Fibroblast of mammary gland (primary cell): ENCODE data around the gene TMEM214.

Source experiments
- DNase-seq: peaks from one replicate; pipeline ENCODE4 v3.0.0-alpha.2; 2010; ENCODE audit warnings: low read depth
- H3K4me3 ChIP-seq: 2 replicates; pipeline ENCODE4 v1.5.1; 2011; ENCODE audit warnings: low read depth, mild to moderate bottlenecking, low read length, moderate library complexity; ENCODE audit not compliant: control insufficient read depth
- TF ChIP-seq, protein P1 (sequence below): conservative IDR thresholded peaks from 2 replicates; pipeline ENCODE4 v1.5.1; 2011; ENCODE audit warnings: low read depth, low read length, inconsistent platforms; ENCODE audit not compliant: control insufficient read depth, insufficient read depth

Gene TMEM214

DNA sequence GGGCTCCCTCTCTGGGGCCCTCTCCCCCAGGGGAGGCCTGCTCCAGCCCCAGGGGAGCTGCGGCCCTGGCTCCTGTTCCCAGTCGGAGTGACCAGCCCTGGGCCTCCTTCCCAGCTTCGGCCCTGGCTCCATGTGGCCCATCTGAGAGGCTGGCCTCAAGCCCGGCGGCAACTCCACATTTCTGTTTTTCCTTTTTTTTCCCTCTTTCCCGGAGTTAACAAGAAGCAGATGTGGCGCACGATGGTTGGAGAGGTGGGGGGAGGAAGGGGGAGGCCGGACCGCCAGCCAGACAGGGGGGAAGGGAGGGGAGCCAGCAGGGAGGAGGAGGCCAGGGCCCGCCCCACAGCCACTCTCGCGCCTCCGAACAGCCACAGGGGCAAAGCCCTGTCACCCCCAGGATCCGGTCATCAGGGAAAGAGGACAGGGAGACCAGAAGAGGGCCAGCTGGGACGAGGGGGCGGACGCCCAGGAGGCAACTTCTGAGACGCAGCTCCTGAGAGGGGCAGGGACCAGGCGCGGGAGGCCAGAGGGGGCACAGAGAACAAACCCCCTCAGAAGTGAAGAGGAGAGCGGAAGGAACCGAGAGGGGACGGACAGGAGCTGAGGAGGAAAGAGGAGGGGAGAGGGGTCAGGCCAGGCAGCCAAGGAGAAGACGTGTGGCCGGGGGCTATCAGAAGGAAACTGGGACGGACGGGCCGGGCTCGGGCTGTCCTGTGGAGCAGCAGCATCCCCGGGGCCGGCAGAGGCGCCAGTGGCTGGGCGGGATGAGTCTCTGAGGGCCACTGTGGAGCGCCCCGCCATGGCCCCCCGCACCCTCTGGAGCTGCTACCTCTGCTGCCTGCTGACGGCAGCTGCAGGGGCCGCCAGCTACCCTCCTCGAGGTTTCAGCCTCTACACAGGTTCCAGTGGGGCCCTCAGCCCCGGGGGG lies 45.8 kb downstream of the TMEM214 start, which contains the start of gene EMILIN1:
Gene EMILIN1, plus strand, starts transcription at position 349 of the 928 bp plus-strand sequence. Its CDS starts 451 bp downstream, at position 800.
- H3K4me3 ChIP-seq: peak within 1 kb of the TSS; percentile 85
- DNase-seq: peak; percentile 96
- TF ChIP-seq, protein P1, sequence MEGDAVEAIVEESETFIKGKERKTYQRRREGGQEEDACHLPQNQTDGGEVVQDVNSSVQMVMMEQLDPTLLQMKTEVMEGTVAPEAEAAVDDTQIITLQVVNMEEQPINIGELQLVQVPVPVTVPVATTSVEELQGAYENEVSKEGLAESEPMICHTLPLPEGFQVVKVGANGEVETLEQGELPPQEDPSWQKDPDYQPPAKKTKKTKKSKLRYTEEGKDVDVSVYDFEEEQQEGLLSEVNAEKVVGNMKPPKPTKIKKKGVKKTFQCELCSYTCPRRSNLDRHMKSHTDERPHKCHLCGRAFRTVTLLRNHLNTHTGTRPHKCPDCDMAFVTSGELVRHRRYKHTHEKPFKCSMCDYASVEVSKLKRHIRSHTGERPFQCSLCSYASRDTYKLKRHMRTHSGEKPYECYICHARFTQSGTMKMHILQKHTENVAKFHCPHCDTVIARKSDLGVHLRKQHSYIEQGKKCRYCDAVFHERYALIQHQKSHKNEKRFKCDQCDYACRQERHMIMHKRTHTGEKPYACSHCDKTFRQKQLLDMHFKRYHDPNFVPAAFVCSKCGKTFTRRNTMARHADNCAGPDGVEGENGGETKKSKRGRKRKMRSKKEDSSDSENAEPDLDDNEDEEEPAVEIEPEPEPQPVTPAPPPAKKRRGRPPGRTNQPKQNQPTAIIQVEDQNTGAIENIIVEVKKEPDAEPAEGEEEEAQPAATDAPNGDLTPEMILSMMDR: no peak

GRCh38 chr2:27079233-27080139 lies 46.7 kb downstream of the TMEM214 start:
- TF ChIP-seq, protein P1: no peak
- peak; percentile 51 for DNase-seq
- H3K4me3 ChIP-seq: peak overlapping the region; percentile 85

- no peak for DNase-seq
- TF ChIP-seq, protein P1: no peak
- H3K4me3 ChIP-seq: peak overlapping the region; percentile 85
These were observed 47.3 kb downstream of the TMEM214 start for GRCh38 chr2:27080140-27080469.

GRCh38 chr2:27080603-27080936 lies 47.8 kb downstream of the TMEM214 start:
- TF ChIP-seq, protein P1: no peak
- no peak for DNase-seq
- H3K4me3 ChIP-seq: peak overlapping the region; percentile 85

DNA sequence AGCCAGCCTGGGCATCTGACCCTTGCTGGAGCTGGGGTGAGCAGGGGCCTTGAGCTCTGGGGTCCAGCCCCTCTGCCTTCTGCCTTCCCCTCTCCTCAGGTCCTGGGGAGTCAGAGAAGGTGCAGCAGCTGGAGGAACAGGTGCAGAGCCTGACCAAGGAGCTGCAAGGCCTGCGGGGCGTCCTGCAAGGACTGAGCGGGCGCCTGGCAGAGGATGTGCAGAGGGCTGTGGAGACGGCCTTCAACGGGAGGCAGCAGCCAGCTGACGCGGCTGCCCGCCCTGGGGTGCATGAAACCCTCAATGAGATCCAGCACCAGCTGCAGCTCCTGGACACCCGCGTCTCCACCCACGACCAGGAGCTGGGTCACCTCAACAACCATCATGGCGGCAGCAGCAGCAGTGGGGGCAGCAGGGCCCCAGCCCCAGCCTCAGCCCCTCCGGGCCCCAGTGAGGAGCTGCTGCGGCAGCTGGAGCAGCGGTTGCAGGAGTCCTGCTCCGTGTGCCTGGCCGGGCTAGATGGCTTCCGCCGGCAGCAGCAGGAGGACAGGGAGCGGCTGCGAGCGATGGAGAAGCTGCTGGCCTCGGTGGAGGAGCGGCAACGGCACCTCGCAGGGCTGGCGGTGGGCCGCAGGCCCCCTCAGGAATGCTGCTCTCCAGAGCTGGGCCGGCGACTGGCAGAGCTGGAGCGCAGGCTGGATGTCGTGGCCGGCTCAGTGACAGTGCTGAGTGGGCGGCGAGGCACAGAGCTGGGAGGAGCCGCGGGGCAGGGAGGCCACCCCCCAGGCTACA lies 49.4 kb downstream of the TMEM214 start:
- TF ChIP-seq, protein P1: no peak
- H3K4me3 ChIP-seq: no peak overlapping the region
- DNase-seq: no peak
